Activated B cell treated with CpG ODN at 0.5 μM for 24 hours (primary cell): Measurements from ENCODE around the gene HGFAC. TPM values are rescaled to one million over a fixed set of nuclear protein-coding genes. Genes with fewer than 3 reads are reported as not detected.
"Not testable (repeated sequence)": the region's sequence is repeated elsewhere in the genome, so short reads cannot be mapped to it uniquely, and the experiment has no call there.

Experiments
- ATAC-seq: fragments of 200-7000 bp; cut with Tn5 transposase; one replicate; pipeline ENCODE4 v1.10.0; 2021; ENCODE audit warnings: low read depth, mild to moderate bottlenecking, moderate library complexity
- CTCF ChIA-PET: fragments of 350-600 bp; sonication (Branson Sonifier 250); formaldehyde crosslinking; loops from one replicate; lab custom pipeline; 2021; ENCODE audit warnings: antibody characterized with exemption; lab: Charles Lee
- POLR2A ChIA-PET: fragments of 350-600 bp; sonication (Branson Sonifier 250); formaldehyde crosslinking; loops from one replicate; lab custom pipeline; 2021; ENCODE audit warnings: antibody characterized with exemption; lab: Charles Lee
- DNase-seq: peaks from one replicate; pipeline ENCODE4 v3.0.0; 2022
- H3K27ac Mint-ChIP-seq: one replicate; pipeline ENCODE4 v1.8.0; 2020; ENCODE audit warnings: mixed read lengths
- H3K27me3 Mint-ChIP-seq: one replicate; pipeline ENCODE4 v1.8.0; 2021; ENCODE audit warnings: mixed read lengths
- H3K36me3 Mint-ChIP-seq: one replicate; pipeline ENCODE4 v1.8.0; 2021; ENCODE audit warnings: low read depth, mixed read lengths
- H3K4me1 Mint-ChIP-seq: one replicate; pipeline ENCODE4 v1.8.0; 2021; ENCODE audit warnings: mixed read lengths
- H3K4me3 Mint-ChIP-seq: one replicate; pipeline ENCODE4 v1.8.0; 2020; ENCODE audit warnings: mild to moderate bottlenecking, mixed read lengths
- H3K9me3 Mint-ChIP-seq: one replicate; pipeline ENCODE4 v1.8.0; 2020; ENCODE audit warnings: mixed read lengths
- intact Hi-C: fragments of 100-400 bp; cut with micrococcal nuclease; formaldehyde crosslinking; loops from one replicate; pipeline ENCODE4 v1.15.1; 2024
- total RNA-seq: library from RNA; stranded (reverse); gene quantifications from 2 replicates; pipeline ENCODE4 v1.2.3, GENCODE V29; 2022
- TF ChIP-seq, protein P1 (sequence below): fragments of 200-600 bp; IDR thresholded peaks from one replicate; pipeline ENCODE4 v1.8.0; 2022; ENCODE audit warnings: antibody characterized with exemption, mild to moderate bottlenecking

The HGFAC gene
- total RNA-seq, 1 donor from 2014 or later = not detected

DNA sequence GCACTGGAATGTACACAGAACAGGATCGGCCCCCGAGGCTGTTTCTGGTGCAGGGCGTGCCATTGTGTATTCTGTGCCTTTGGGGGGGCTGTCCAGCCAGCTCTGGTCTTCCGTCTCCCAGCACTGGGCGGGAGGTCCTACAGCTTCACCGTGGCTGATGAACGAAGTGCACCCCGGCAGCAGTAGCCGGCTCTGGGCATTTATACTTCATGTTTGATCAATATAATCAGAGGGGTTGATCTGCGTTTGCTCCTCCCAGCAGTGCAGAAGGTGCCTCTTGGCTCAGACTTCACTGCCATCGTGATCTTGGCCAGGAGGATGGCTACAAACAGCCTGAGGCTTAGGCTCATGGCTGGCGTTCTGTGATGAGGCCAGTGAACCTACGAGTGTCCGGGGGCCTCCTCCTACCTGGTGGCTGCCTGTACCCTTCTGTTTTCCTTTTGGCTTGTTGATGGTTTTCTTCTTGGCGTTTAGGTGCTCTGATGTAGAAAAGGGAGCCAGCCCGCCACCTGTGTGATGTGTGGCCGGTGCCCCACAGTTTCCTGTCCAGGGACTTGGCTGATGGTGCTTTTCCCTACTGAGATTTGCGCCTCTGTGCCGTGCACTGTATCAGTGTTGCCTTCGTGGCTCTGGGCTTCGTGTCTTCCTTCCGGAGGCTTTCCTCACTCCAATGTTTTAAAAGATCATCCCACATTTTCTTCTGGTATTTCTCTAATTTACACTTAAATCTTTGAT lies 31.2 kb upstream of the HGFAC start:
- peaks cover 7% of the 10 kb centered on the region for H3K4me1 Mint-ChIP-seq
- H3K9me3 Mint-ChIP-seq = no peaks in the 10 kb centered on the region
- ChIA-PET CTCF (no interaction called here), POLR2A (no interaction called here)
- no peak overlapping the region for H3K4me3 Mint-ChIP-seq
- ATAC-seq = no peak
- DNase-seq = no peak
- no peaks in the 10 kb centered on the region for H3K36me3 Mint-ChIP-seq
- no peak overlapping the region for H3K27ac Mint-ChIP-seq
- no peaks in the 10 kb centered on the region for H3K27me3 Mint-ChIP-seq
- intact Hi-C loops = no loop called here
- TF ChIP-seq, protein P1, sequence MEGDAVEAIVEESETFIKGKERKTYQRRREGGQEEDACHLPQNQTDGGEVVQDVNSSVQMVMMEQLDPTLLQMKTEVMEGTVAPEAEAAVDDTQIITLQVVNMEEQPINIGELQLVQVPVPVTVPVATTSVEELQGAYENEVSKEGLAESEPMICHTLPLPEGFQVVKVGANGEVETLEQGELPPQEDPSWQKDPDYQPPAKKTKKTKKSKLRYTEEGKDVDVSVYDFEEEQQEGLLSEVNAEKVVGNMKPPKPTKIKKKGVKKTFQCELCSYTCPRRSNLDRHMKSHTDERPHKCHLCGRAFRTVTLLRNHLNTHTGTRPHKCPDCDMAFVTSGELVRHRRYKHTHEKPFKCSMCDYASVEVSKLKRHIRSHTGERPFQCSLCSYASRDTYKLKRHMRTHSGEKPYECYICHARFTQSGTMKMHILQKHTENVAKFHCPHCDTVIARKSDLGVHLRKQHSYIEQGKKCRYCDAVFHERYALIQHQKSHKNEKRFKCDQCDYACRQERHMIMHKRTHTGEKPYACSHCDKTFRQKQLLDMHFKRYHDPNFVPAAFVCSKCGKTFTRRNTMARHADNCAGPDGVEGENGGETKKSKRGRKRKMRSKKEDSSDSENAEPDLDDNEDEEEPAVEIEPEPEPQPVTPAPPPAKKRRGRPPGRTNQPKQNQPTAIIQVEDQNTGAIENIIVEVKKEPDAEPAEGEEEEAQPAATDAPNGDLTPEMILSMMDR = no peak

DNA sequence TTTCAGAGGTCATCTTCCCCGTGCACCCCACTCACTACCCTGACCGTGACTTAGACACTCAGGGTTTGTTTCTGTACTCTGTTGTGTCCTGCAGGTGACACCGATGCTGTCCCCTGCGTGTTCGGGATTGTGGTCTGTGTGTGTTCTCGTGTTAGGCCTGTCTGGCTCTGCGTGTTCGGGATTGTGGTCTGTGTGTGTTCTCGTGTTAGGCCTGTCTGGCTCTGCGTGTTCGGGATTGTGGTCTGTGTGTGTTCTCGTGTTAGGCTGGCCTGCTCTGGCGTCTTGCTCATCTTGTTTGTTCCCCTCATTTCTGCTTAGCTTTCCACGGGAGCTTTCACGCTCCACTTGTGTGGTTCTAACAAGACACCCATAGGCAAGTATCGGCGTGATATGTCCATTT lies 30.6 kb upstream of the HGFAC start:
- H3K9me3 Mint-ChIP-seq, H3K36me3 Mint-ChIP-seq, H3K4me3 Mint-ChIP-seq, H3K4me1 Mint-ChIP-seq, intact Hi-C loops, DNase-seq, CTCF ChIA-PET, POLR2A ChIA-PET, H3K27me3 Mint-ChIP-seq, H3K27ac Mint-ChIP-seq, ATAC-seq: not testable (repeated sequence)

DNA sequence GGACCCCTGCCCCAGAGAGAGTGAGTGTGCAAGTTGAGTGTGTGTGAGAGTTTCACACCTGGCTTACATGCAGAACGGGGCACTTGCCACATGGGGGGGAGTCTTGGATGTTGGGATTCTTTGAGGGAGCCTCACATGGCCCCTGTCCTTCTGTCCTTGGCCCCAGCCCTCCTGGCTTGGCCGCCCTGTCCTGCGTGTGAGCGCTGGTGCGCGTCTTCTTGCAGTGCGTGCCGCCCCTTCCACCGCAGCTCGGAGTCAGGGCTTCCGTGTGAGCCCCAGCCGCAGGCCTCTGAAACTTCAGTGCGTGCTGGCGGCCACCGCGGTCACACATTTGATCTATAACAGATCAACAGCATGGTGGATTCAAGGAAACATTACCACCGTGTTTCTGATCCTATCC lies 30.1 kb upstream of the HGFAC start:
- CTCF ChIA-PET = no interaction called here
- no peak for ATAC-seq
- no peak for DNase-seq
- Mint-ChIP-seq H3K4me1 (peaks cover 7% of the 10 kb centered on the region), H3K27ac (no peak overlapping the region), H3K9me3 (no peaks in the 10 kb centered on the region), H3K27me3 (no peaks in the 10 kb centered on the region), H3K36me3 (no peaks in the 10 kb centered on the region), H3K4me3 (no peak overlapping the region)
- TF ChIP-seq, protein P1 = no peak
- intact Hi-C loops = no loop called here
- POLR2A ChIA-PET = interaction anchor here (1.2 kb wide), 1 partner anchor 24 kb away, joined by 3 read pairs; no protein-coding TSS in a partner anchor

DNA sequence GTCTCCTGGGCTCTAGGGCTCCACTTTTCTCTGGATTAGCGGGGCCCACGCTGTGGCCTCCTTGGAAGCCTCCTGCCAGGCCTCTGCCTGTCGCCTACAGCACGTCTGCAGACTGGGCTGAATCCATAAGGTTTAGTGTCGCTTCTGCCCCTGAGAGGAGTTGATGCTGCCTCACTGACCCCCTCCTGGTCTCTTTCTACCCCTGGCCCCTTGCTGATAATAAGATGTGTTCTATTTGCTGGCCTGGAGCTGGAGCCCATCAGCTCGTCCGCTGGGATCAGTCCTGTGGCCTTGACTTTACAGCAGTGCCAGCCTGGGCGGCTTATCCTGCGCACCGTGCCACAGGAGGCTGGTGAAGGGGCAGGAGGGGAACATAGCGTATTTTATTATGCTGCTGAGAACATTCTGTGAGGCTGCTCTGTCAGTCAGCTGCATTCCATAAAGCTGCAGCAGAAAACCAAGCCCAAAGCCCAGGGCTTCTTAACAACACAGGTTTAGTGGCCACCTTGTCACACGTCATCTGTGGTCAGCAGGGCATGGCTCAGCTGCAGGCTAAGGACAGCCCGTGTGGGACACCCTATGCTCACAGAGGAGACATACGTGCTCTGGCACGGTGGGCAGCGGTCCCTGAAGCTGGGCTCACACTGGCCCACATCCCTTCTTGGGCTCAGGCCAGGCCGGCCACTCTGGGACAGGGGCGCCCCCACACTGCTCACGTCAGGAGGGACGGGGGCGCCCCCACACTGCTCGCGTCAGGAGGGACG lies 29.3 kb upstream of the HGFAC start:
- Mint-ChIP-seq H3K36me3 (peaks cover under 1% of the 10 kb centered on the region), H3K27ac (no peak overlapping the region), H3K4me1 (peaks cover 7% of the 10 kb centered on the region), H3K4me3 (no peak overlapping the region), H3K27me3 (no peaks in the 10 kb centered on the region), H3K9me3 (no peaks in the 10 kb centered on the region)
- TF ChIP-seq, protein P1 = no peak
- ChIA-PET CTCF (no interaction called here), POLR2A (interaction anchor here (1.2 kb wide), 1 partner anchor 25 kb away, joined by 3 read pairs; no protein-coding TSS in a partner anchor)
- no peak for ATAC-seq
- DNase-seq = no peak
- intact Hi-C loops = no loop called here

DNA sequence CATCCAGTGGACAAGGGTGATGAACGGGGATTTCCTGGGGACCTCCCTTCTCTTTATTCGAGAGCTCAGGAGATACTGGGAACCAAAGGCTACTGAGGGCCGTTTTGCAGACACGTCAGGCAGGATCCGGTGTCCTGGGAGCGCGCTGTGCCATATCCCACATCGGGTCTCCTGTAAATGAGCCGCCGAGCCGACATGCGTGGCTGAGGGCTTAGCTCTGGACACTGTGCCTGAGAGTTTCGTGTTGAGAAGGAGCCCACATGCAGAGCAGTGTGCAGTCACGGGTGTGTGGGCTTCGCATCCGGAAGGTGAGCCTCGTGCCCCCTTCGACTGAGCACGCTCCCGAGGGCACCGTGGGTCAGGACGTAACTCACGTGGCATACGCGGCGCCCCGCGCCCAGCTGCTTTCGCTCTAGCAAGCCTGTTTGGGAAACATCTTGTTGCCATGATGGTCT lies 28.5 kb upstream of the HGFAC start:
- Mint-ChIP-seq H3K4me3 (no peak overlapping the region), H3K27ac (no peak overlapping the region), H3K9me3 (no peaks in the 10 kb centered on the region), H3K36me3 (peaks cover 2% of the 10 kb centered on the region), H3K27me3 (no peaks in the 10 kb centered on the region), H3K4me1 (peaks cover 7% of the 10 kb centered on the region)
- TF ChIP-seq, protein P1 = no peak
- CTCF ChIA-PET = no interaction called here
- DNase-seq (no peak), ATAC-seq (no peak)
- intact Hi-C loops = no loop called here
- POLR2A ChIA-PET = no interaction called here
